HG03521 (cell line): ENCODE results near the gene PCNX2.
A peak's percentile ranks its signal among the peaks of the same experiment; 100 is the strongest.

Experiments
- ATAC-seq: cut with Tn5 transposase; IDR thresholded peaks from one replicate; pipeline ENCODE4 v1.9.1; 2021; ENCODE audit warnings: mild to moderate bottlenecking, moderate library complexity; ENCODE audit not compliant: unreplicated experiment

PCNX2 gene

DNA sequence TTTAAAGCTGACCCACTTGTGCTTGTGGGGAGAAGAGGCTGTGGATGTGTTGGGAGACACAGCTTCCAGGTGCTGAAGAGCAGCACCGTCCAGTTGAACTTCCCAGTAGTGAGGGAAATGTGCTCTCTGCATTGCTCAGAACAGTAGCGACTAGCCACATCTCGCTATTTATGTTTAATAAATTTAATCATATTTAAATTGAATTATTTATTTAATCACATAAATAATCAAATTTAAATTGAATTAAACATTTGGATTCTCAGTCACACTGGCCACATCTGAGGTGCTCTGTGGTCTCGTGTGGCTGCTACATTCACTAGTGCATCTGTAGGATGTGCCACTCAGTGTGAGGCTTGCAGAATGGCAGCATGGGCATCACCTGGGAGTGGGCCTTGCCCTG is 325.0 kb downstream of the PCNX2 start:
- no peak for ATAC-seq

GRCh38 chr1:232969799-232970198 is 325.7 kb downstream of the PCNX2 start:
- ATAC-seq: no peak

- ATAC-seq: no peak
These were observed 326.6 kb downstream of the PCNX2 start for GRCh38 chr1:232968965-232969364.

DNA sequence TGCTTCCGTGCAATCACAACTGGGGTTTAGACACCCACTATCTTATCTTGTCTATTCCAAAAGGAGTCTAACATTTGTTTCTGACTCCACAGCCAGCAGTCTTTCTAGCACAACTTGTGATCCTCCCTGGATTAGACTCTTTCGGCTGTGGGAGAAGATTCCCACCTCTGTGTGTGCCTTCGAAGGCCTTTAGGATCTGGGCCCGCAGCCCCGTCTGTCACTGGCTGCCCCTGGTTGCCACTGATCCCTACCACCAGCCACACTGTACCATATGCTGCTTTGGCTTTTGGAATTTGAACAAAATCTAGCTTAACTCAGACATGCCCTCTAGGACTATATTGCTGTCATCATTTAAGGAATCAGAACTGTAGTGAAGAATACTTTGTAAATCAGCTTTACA is 327.1 kb downstream of the PCNX2 start:
- no peak for ATAC-seq

GRCh38 chr1:232966663-232967062 is 328.9 kb downstream of the PCNX2 start:
- no peak for ATAC-seq

DNA sequence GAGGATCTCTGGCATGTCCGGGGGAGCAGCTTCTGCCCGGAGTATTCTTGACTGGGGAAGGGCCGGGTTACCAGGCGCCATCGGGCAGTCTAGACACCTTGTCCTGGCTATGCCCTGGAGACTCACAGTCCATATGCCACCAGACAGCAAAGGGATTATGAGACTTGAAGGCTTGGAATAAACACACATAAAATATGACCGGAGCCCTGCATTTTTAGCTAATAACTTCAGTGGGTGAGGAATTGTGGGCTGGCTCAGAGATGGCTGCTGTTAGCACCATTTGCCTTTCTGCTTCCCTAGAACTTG is 329.7 kb downstream of the PCNX2 start:
- no peak for ATAC-seq

- no peak for ATAC-seq
These were observed 330.2 kb downstream of the PCNX2 start for GRCh38 chr1:232965124-232965911.

GRCh38 chr1:232964601-232965000 is 330.9 kb downstream of the PCNX2 start:
- ATAC-seq: no peak

DNA sequence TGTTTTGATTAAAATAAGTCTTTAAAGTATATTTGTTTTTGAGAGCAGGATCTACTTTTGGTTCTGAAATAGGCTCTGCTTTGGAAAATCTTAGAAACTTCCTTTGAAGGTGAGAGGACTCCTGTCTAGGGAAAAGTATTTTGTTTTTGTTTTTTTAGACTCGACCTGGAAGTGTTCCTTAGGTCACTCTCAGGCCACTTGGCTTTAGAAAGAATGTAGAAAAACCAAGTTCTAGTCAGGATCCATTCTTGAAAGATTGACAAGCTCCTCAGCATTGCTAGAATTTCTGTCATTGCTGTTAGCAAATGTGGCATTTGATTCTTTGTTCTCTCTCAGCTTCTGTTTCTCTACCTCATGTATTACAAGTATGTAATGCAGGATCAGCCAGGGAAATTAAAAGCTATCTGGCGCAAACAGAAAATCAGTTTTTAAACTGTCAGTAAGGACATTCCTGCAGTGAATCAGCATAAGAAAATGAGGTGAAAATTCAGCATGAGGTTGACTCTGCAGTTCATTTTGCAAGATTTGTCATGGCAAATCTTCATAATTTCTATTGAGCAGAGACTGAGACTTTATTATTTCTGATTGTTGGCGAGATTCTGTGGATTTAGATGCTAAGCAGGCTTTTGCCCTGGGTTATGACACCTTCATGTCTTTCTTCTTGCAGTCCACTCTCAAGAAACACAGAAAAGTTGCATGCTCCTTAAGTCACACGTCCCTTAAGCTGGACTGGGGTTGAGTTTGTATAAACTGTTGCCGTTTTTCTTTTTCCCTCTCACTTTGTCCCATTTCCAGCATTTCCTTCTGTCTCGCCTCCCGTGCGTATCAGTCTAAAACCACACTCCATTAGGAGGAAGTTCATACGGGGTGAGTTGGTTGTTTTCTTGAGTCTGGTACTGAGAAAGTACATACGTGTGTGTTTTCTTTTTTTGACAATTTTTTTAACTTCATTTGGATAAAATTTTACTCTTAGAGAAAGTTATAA is 332.5 kb downstream of the PCNX2 start:
- no peak for ATAC-seq

DNA sequence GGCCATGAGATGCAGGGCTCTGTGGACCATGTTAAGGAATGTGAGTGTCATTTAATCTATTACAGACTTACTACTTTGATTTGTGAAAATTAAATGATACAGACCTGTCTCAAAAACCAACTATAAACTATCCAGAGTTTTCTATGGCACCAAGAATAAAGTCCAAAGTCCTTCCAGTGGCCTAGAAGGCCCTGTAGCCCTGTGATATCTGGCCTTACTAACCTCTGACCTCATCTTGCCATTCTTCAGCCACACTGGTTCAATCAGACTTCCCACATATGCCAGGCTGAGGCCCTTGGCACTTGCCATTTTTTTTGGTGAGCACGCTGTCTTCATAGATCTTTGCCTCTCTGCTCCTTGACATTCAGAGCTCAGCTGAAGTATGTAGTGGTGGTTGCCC is 337.5 kb downstream of the PCNX2 start:
- no peak for ATAC-seq

DNA sequence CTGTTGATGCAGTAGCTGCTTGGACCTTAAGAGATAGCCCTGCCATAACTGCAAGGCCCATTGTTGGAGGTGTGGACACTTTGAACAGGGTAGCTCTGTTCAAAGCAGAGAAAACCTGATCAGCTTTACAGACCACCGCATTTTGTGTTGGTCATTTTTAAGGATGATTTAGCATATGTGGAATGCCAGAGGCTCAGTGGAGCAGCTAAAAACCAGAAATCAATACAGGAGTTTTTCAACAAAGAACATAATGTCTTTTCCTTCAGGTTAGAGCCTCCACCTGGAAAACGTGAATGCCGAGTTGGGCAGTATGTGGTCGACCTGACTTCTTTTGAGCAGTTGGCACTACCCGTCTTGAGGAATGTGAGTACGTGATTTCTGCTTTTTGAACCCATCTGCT is 339.4 kb downstream of the PCNX2 start:
- ATAC-seq: no peak

- no peak for ATAC-seq
These were observed 340.7 kb downstream of the PCNX2 start for GRCh38 chr1:232954594-232955365.

GRCh38 chr1:232952514-232953499 is 342.7 kb downstream of the PCNX2 start:
- ATAC-seq: peak; percentile 35

- ATAC-seq: no peak
These were observed 343.9 kb downstream of the PCNX2 start for GRCh38 chr1:232951605-232952004.

GRCh38 chr1:232951180-232951579 is 344.3 kb downstream of the PCNX2 start:
- peak; percentile 20 for ATAC-seq

- ATAC-seq: peak; percentile 82
These were observed 345.0 kb downstream of the PCNX2 start, which contains the start of gene NTPCR for GRCh38 chr1:232950197-232951176. TSS of gene NTPCR (plus strand) at chr1:232950611. CDS start at chr1:232950711, 100 bp downstream.

GRCh38 chr1:232949636-232950196 is 345.8 kb downstream of the PCNX2 start:
- no peak for ATAC-seq

- no peak for ATAC-seq
These were observed 351.2 kb downstream of the PCNX2 start for GRCh38 chr1:232944347-232944746.
